ENCODE measurements around the gene ZNF664. TPM values are rescaled to one million over a fixed set of nuclear protein-coding genes. Genes with fewer than 3 reads are reported as not detected.
A peak's percentile ranks its signal among the peaks of the same experiment; 100 is the strongest.
"Not testable (repeated sequence)": the region's sequence is repeated elsewhere in the genome, so short reads cannot be mapped to it uniquely, and the experiment has no call there.

The ZNF664 gene
- total and polyA plus RNA-seq, 3 donors from 2014 or later = 55.9 to 69.6 (median 63.4) TPM

GRCh38 chr12:123945287-123946151, 27.5 kb upstream of the ZNF664 start:
- no peak for TF ChIP-seq POLR2A (IDR thresholded peaks at IDR 0.05)
- TF ChIP-seq CTCF (IDR thresholded peaks at IDR 0.05) = no peak
- no peaks in the 10 kb centered on the region for H3K9me3 ChIP-seq
- peaks cover 6% of the 10 kb centered on the region for H3K4me1 ChIP-seq
- no peak overlapping the region for H3K4me3 ChIP-seq
- H3K36me3 ChIP-seq (ENCODE audit: low read depth, missing control alignments) = no peaks in the 10 kb centered on the region
- H3K27ac ChIP-seq = no peak overlapping the region
- H3K27me3 ChIP-seq = no peaks in the 10 kb centered on the region
- no peak for DNase-seq
- intact Hi-C loops (cut with DNase I; ENCODE audit: low total_unique reads) = no loop called here
- 91 to 94% methylated on average over 23 to 25 of the region's 25 CpGs for WGBS, 2 donors

GRCh38 chr12:123946152-123946515, 26.9 kb upstream of the ZNF664 start:
- Histone ChIP-seq H3K4me1 (peaks cover 9% of the 10 kb centered on the region), H3K27me3 (no peaks in the 10 kb centered on the region), H3K36me3 (ENCODE audit: low read depth, missing control alignments) (no peaks in the 10 kb centered on the region), H3K27ac (no peak overlapping the region), H3K4me3 (no peak overlapping the region), H3K9me3 (no peaks in the 10 kb centered on the region)
- TF ChIP-seq CTCF (IDR thresholded peaks at IDR 0.05) (no peak), POLR2A (IDR thresholded peaks at IDR 0.05) (no peak)
- 92 to 93% methylated on average over 8 of the region's 8 CpGs for WGBS, 2 donors
- DNase-seq = no peak
- intact Hi-C loops (cut with DNase I; ENCODE audit: low total_unique reads) = no loop called here

GRCh38 chr12:123946516-123947505, 26.2 kb upstream of the ZNF664 start:
- H3K36me3 ChIP-seq (ENCODE audit: low read depth, missing control alignments); DNase-seq; H3K4me1 ChIP-seq; H3K4me3 ChIP-seq; H3K9me3 ChIP-seq; intact Hi-C loops (cut with DNase I; ENCODE audit: low total_unique reads); H3K27me3 ChIP-seq; H3K27ac ChIP-seq: not testable (repeated sequence)
- 96 to 97% methylated on average over 6 to 30 of the region's 35 CpGs for WGBS, 2 donors

- not testable (repeated sequence) for H3K4me1 ChIP-seq
- WGBS, 2 donors = 80 to 84% methylated on average over 7 of the region's 7 CpGs
Observed at GRCh38 chr12:123947531-123947930, 25.5 kb upstream of the ZNF664 start.

GRCh38 chr12:123948401-123948795, 24.6 kb upstream of the ZNF664 start:
- Histone ChIP-seq H3K36me3 (ENCODE audit: low read depth, missing control alignments) (no peaks in the 10 kb centered on the region), H3K9me3 (no peaks in the 10 kb centered on the region), H3K4me1 (peaks cover 9% of the 10 kb centered on the region), H3K27ac (no peak overlapping the region), H3K27me3 (no peaks in the 10 kb centered on the region), H3K4me3 (no peak overlapping the region)
- DNase-seq = no peak
- 96% methylated on average over 11 of the region's 11 CpGs for WGBS, 2 donors
- intact Hi-C loops (cut with DNase I; ENCODE audit: low total_unique reads) = no loop called here
- TF ChIP-seq CTCF (IDR thresholded peaks at IDR 0.05) (no peak), POLR2A (IDR thresholded peaks at IDR 0.05) (no peak)

More at GRCh38 chr12:123947531-123947930, 25.5 kb upstream of the ZNF664 start:
- H3K36me3 ChIP-seq (ENCODE audit: low read depth, missing control alignments); H3K27ac ChIP-seq; H3K9me3 ChIP-seq; H3K27me3 ChIP-seq; intact Hi-C loops (cut with DNase I; ENCODE audit: low total_unique reads); H3K4me3 ChIP-seq: not testable (repeated sequence)
- peak; percentile 56 for DNase-seq
